SU-DHL-6 (cell line): ENCODE measurements around the gene MESD.

Experiments
- EZH2phosphoT487 ChIP-seq: fragments of 200-600 bp; sonication (generic), shearing (Covaris generic); conservative IDR thresholded peaks from 2 replicates; pipeline ENCODE4 v1.6.1; 2018; ENCODE audit warnings: mild to moderate bottlenecking, antibody characterized with exemption, low read length, moderate library complexity, mixed read lengths
- TF ChIP-seq, protein P1 (sequence below): fragments of 200-600 bp; sonication (generic); IDR thresholded peaks from one replicate; pipeline ENCODE4 v1.5.1; 2017; ENCODE audit warnings: antibody characterized with exemption, mild to moderate bottlenecking, low read length, moderate library complexity; ENCODE audit not compliant: insufficient read depth, poor library complexity, severe bottlenecking

DNA sequence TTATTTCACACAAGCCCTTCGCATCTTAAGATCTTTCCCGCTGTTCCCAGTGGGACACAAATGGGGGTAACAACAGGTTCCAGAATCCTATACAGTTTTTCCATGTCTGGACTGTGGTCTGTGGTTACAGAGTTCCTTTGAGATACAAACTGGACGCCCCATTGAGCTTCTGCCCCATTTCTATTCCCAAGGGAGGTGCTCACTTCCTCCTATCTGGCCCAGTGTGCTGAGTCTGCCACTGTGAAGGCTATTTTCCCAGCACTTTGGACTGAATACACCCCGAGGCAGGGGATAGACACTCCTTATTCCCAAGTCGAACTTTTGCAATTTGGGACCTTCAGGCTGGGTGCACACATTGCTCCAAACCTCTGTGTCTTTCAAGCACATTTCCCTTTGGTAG, 44.0 kb downstream of the MESD start:
- TF ChIP-seq, protein P1, sequence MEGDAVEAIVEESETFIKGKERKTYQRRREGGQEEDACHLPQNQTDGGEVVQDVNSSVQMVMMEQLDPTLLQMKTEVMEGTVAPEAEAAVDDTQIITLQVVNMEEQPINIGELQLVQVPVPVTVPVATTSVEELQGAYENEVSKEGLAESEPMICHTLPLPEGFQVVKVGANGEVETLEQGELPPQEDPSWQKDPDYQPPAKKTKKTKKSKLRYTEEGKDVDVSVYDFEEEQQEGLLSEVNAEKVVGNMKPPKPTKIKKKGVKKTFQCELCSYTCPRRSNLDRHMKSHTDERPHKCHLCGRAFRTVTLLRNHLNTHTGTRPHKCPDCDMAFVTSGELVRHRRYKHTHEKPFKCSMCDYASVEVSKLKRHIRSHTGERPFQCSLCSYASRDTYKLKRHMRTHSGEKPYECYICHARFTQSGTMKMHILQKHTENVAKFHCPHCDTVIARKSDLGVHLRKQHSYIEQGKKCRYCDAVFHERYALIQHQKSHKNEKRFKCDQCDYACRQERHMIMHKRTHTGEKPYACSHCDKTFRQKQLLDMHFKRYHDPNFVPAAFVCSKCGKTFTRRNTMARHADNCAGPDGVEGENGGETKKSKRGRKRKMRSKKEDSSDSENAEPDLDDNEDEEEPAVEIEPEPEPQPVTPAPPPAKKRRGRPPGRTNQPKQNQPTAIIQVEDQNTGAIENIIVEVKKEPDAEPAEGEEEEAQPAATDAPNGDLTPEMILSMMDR: no peak
- TF ChIP-seq EZH2phosphoT487: no peak
